Thoracic aorta (tissue), 2 donors: ENCODE data around the gene CCDC18. TPM values are rescaled to one million over a fixed set of nuclear protein-coding genes. Genes with fewer than 3 reads are reported as not detected.
"Not testable (repeated sequence)": the region's sequence is repeated elsewhere in the genome, so short reads cannot be mapped to it uniquely, and the experiment has no call there.

ENCODE experiments used
- ATAC-seq: fragments of 150-250 bp; one replicate; pipeline ENCODE4 v1.8.0; 2017; ENCODE audit warnings: low read depth; ENCODE audit not compliant: insufficient number of reproducible peaks, low FRiP score
- DNase-seq: peaks from one replicate; pipeline ENCODE4 v3.0.0-alpha.2; 2020; ENCODE audit warnings: low spot score
- H3K27ac ChIP-seq, 2 donors: fragments of 200-600 bp; sonication (generic); 1 replicate in 1 of 2; 2 replicates in 1 of 2; pipeline ENCODE4 v1.5.1; 2016; ENCODE audit warnings: mild to moderate bottlenecking in 2 of 2, moderate library complexity in 2 of 2
- H3K27me3 ChIP-seq: fragments of 200-600 bp; sonication (generic); replicated peaks from 2 replicates; pipeline ENCODE4 v1.6.0; 2016; ENCODE audit warnings: mild to moderate bottlenecking; ENCODE audit not compliant: insufficient read depth
- H3K36me3 ChIP-seq: fragments of 200-600 bp; sonication (generic); one replicate; pipeline ENCODE4 v1.5.1; 2016
- H3K4me1 ChIP-seq, 2 donors: fragments of 200-600 bp; sonication (generic); 1 replicate in 1 of 2; 2 replicates in 1 of 2; pipeline versions ENCODE4 v1.5.1 to v1.6.0; 2016; ENCODE audit warnings: low read depth in 2 of 2, mild to moderate bottlenecking in 1 of 2; ENCODE audit not compliant: control insufficient read depth in 1 of 2
- H3K4me3 ChIP-seq: fragments of 200-600 bp; sonication (generic); 2 replicates; pipeline ENCODE4 v1.5.1; 2016; ENCODE audit warnings: mild to moderate bottlenecking
- H3K9me3 ChIP-seq: fragments of 200-600 bp; sonication (generic); 2 replicates; pipeline ENCODE4 v1.5.1; 2016
- total RNA-seq, 2 donors: library from RNA; depleted of rRNA; stranded (reverse); fragments of >200 nt; gene quantifications; one replicate each; pipeline versions ENCODE4 v1.1.0 to v1.2.3, GENCODE V29; 2016
- TF ChIP-seq, protein P1 (sequence below): fragments of 200-600 bp; sonication (generic); IDR thresholded peaks from one replicate; pipeline ENCODE4 v1.5.1; 2019; ENCODE audit warnings: antibody characterized with exemption

Gene CCDC18
- total RNA-seq, 2 donors from 2014 or later = 1.9 to 4.0 TPM

DNA sequence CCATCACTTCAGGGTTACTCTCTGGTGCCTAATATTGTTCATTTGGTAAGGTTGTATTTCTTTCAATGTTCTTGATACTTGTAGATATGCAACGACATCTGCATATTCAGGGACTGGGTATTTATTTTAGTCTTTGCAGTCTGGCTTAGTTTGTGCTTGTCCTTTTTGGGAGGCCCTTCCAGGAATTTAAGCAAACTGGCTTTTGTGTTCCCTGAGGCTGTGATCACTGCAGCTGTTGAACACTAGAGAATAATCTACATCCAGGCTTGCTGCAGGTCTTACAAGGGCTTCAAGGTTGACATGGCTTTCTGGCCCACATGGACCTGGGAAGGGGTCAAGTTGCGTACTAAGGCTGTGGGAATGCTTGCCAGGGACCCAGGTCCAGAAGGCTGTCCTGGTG, 72.1 kb downstream of the CCDC18 start:
- Histone ChIP-seq H3K36me3 (peaks cover 4% of the 10 kb centered on the region), H3K9me3 (peaks cover 10% of the 10 kb centered on the region), H3K27me3 (no peaks in the 10 kb centered on the region), H3K4me3 (no peak overlapping the region), H3K27ac (no peak overlapping the region), H3K4me1 (no peaks in the 10 kb centered on the region)
- ATAC-seq = no peak
- no peak for DNase-seq
- TF ChIP-seq, protein P1, sequence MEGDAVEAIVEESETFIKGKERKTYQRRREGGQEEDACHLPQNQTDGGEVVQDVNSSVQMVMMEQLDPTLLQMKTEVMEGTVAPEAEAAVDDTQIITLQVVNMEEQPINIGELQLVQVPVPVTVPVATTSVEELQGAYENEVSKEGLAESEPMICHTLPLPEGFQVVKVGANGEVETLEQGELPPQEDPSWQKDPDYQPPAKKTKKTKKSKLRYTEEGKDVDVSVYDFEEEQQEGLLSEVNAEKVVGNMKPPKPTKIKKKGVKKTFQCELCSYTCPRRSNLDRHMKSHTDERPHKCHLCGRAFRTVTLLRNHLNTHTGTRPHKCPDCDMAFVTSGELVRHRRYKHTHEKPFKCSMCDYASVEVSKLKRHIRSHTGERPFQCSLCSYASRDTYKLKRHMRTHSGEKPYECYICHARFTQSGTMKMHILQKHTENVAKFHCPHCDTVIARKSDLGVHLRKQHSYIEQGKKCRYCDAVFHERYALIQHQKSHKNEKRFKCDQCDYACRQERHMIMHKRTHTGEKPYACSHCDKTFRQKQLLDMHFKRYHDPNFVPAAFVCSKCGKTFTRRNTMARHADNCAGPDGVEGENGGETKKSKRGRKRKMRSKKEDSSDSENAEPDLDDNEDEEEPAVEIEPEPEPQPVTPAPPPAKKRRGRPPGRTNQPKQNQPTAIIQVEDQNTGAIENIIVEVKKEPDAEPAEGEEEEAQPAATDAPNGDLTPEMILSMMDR = no peak

DNA sequence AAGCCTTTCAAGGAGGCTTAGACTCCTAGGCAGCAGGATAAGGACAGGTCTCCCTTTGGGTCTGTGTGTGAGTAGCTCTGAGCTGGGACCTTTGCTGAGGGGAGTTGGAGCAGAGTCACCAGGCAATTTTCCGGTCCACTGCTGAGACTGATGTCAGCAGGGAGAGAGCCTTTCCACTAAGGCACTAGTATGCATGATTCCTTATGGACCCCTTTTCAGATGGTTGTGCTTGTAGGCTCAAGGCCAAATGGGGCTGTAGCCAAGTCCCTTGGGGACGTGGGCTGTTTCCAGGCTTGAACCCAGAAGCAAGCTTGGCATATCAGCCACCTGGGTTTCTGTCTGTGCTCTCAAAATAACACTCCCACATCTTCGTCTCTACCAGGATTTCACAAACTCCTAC, 73.0 kb downstream of the CCDC18 start:
- Histone ChIP-seq H3K9me3 (peaks cover 10% of the 10 kb centered on the region), H3K4me3 (no peak overlapping the region), H3K27ac (no peak overlapping the region), H3K36me3 (peaks cover 4% of the 10 kb centered on the region), H3K27me3 (no peaks in the 10 kb centered on the region), H3K4me1 (no peaks in the 10 kb centered on the region)
- TF ChIP-seq, protein P1 = no peak
- no peak for DNase-seq
- no peak for ATAC-seq

DNA sequence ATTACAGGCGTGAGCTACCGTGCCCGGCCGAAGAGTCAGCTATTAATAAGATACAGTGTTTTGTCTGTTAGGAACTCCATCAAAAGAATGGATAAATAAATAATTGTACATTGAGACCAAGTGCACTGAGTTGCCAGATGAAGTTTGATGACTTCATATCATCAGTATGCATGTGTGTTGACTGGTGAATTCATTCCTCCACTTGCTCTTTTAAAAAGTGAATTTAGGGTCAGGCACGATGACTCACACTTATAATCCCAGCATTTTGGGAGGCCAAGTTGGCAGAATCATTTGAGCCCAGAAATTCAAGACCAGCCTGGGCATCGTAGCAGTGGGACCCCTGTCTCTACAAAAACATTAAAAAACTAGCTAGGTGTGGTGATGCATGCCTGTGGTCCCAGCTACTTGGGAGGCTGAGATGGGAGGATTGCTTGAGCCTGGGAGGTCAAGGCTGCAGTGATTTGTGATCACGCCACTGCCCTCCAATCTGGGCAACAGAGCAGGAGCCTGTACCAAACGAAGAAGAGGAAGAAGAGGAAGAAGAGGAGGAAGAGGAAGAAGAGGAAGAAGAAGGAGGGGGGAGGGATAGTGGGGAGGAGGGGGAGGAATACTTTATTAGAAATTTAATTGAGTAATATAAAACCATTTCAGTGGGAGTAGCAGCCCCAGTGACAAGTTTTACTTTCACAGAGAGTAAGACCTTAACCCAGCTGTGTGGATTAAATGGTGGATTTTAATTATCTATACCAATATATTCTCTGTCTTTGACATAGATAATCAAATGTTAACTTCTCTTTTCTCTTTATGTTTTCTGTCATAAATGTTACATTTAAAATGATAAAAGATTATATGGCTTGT, 74.9 kb downstream of the CCDC18 start:
- H3K4me1 ChIP-seq = no peaks in the 10 kb centered on the region
- no peak overlapping the region for H3K4me3 ChIP-seq
- DNase-seq = no peak
- TF ChIP-seq, protein P1 = no peak
- ATAC-seq = no peak
- no peaks in the 10 kb centered on the region for H3K27me3 ChIP-seq
- no peak overlapping the region for H3K27ac ChIP-seq
- peaks cover 10% of the 10 kb centered on the region for H3K9me3 ChIP-seq
- peaks cover 4% of the 10 kb centered on the region for H3K36me3 ChIP-seq

DNA sequence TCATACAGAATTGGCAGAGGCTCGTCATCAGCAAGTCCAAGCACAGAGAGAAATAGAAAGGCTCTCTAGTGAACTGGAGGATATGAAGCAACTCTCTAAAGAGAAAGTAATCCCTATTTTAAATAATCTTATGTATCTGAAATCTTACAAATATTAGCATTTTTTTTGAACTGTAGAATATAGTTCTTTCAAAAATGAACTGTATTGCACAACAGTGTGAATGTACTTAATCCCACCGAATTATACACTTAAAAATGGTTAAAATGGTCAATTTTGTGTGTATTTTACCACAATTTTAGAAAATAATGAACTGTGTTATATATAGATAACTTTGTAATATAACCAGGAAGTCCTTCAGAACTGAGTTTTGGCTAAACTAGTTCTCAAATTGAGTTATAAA, 75.9 kb downstream of the CCDC18 start:
- Histone ChIP-seq H3K4me1 (no peaks in the 10 kb centered on the region), H3K4me3 (no peak overlapping the region), H3K27me3 (no peaks in the 10 kb centered on the region), H3K27ac (no peak overlapping the region), H3K36me3 (peaks cover 4% of the 10 kb centered on the region), H3K9me3 (peaks cover 10% of the 10 kb centered on the region)
- TF ChIP-seq, protein P1 = no peak
- DNase-seq (no peak), ATAC-seq (no peak)

DNA sequence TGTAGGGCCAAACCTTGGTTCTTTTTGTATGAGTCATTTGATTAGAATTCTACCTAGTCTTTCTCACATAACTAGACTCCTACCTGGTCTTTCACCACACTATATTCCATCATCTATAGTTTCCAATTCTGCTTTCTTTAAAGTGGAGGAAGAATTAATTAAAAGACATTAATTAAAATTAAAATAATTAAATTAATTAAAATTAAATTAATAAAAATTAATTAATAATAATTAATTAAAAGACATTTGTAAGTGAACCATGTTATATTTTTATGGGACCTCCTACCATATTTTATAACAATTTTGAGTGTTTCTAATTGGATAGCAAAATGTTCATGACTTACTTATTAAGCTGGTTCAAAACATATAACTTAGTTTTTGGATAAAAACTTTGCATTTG, 77.4 kb downstream of the CCDC18 start:
- Histone ChIP-seq H3K27ac (no peak overlapping the region), H3K27me3 (no peaks in the 10 kb centered on the region), H3K9me3 (peaks cover 3% of the 10 kb centered on the region), H3K4me3 (no peak overlapping the region), H3K36me3 (no peaks in the 10 kb centered on the region), H3K4me1 (no peaks in the 10 kb centered on the region)
- DNase-seq (no peak), ATAC-seq (no peak)
- TF ChIP-seq, protein P1 = no peak

DNA sequence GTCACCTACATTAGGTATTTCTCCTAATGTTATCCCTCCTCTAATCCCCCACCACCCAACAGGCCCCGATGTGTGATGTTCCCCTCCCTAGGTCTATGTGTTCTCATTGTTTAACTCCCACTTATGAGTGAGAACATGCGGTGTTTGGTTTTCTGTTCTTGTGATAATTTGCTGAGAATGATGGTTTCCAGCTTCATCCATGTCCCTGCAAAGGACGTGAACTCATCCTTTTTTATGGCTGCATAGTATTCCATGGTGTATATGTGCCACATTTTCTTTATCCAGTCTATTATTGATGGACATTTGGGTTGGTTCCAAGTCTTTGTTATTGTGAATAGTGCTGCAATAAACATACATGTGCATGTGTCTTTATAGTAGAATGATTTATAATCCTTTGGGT, 80.2 kb downstream of the CCDC18 start:
- DNase-seq, H3K27ac ChIP-seq, H3K9me3 ChIP-seq, H3K36me3 ChIP-seq, H3K27me3 ChIP-seq, ATAC-seq, H3K4me1 ChIP-seq, H3K4me3 ChIP-seq: not testable (repeated sequence)
